BLaER1 treated with 17β-estradiol and CSF1 and Interleukin-3, amounts not matched to agents 10 nM and 100 nM (cell line): ENCODE measurements around the gene PCDHGC5.

Experiments
- H3K27ac ChIP-seq, 11 experiments: shearing (Covaris generic); formaldehyde crosslinking; 2 replicates each; pipeline ENCODE4 v1.8.1; 2022
- H3K27me3 ChIP-seq, 11 experiments: shearing (Covaris generic); formaldehyde crosslinking; 2 replicates each; pipeline ENCODE4 v1.8.1; 2022
- H3K36me3 ChIP-seq, 11 experiments: shearing (Covaris generic); formaldehyde crosslinking; 2 replicates each; pipeline ENCODE4 v1.8.1; 2022
- H3K4me1 ChIP-seq, 10 experiments: shearing (Covaris generic); formaldehyde crosslinking; 2 replicates each; pipeline ENCODE4 v1.8.1; 2022
- H3K4me2 ChIP-seq, 11 experiments: shearing (Covaris generic); formaldehyde crosslinking; 2 replicates each; pipeline ENCODE4 v1.8.1; 2022
- H3K4me3 ChIP-seq, 10 experiments: shearing (Covaris generic); formaldehyde crosslinking; 2 replicates each; pipeline ENCODE4 v1.8.1; 2022
- H3K9ac ChIP-seq, 11 experiments: shearing (Covaris generic); formaldehyde crosslinking; 2 replicates each; pipeline ENCODE4 v1.8.1; 2022
- H3K9me3 ChIP-seq, 11 experiments: shearing (Covaris generic); formaldehyde crosslinking; replicated peaks in 1 of 11; 2 replicates each; pipeline ENCODE4 v1.8.1; 2022
- H4K20me1 ChIP-seq, 11 experiments: shearing (Covaris generic); formaldehyde crosslinking; 2 replicates each; pipeline ENCODE4 v1.8.1; 2022
- Cebpa-rat ChIP-seq, 11 experiments: shearing (Covaris generic); IDR thresholded peaks; 2 replicates each; pipeline ENCODE4 v1.8.1; 2022

Gene PCDHGC5

DNA sequence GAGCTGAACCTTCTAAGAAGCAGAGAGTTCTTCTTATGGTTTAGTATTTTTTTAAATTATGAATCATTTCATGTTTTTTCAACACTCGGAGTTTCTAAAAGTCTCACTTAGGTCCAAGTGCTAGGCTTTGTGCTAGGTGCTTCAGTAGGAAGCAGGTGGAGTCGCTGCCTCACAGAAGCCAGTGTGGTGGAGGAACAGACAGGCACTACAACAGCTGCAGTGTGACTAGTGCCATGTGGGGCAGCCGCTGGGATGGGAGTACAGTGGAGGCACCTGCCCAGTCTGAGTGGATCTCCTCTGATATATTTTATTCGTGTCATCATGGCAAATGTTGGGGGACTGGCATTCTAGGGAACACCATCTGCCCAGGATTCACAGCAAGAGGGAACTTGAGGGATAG is 15.3 kb downstream of the PCDHGC5 start:
- Histone ChIP-seq H3K4me1 (peaks cover 61 to 81% (median 72%) of the 10 kb centered on the region in 10 experiments), H3K4me3 (no peak overlapping the region), H3K27me3 (no peaks in the 10 kb centered on the region), H3K9ac (peak overlapping the region in 7 of 11 experiments; percentile 19 to 99 (median 97); a peak in 10 of 22 replicates), H3K9me3 (no peaks in the 10 kb centered on the region), H3K27ac (peak overlapping the region in 9 of 11 experiments; percentile 25 to 100 (median 100); a peak in 17 of 22 replicates), H4K20me1 (no peaks in the 10 kb centered on the region), H3K4me2 (peak overlapping the region; percentile 56 to 97 (median 94); a peak in 20 of 22 replicates), H3K36me3 (peaks cover 10 to 77% (median 52%) of the 10 kb centered on the region in 11 experiments; a peak in 19 of 22 replicates)
- TF ChIP-seq Cebpa-rat (IDR thresholded peaks at IDR 0.05): no peak

DNA sequence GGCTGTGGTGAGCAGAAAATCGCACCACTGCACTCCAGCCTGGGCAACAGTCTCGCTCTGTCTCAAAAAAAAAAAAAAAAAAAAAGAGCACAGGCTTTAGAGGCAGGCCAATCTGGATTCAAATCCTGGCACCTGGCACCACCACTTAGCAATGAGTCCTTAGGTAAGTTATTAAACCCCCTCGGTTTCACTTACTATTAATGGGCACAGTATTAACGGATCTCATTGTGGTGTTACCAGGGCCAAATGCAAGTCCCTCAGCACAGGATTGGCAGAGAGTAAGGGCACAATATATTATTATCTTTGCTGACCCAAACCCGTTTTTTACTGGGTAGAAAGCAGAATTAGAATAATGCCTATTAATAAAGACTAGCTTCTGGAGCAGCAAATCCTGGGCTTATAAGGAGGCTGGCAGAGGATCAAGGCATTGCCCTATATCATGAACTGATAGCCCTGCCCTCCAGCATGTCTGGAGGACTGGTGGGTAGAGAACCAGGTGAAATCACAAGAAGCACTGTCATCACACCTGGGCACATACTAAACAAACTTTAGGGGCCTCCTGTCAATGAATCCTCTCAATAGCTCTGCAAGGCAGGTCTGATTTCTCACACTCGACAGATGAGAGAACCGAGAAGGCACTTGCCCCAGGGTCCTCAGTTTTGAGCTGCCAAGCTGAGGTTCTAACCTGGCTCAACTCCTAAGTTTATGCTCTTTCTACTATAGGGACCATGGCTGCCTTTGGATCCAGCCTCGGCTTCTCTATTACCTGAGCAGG is 17.7 kb downstream of the PCDHGC5 start:
- peak overlapping the region; percentile 65 to 99 (median 95); a peak in 21 of 22 replicates for H3K9ac ChIP-seq
- peak overlapping the region; percentile 58 to 100 (median 99); a peak in 21 of 22 replicates for H3K27ac ChIP-seq
- peak overlapping the region in 8 of 10 experiments; percentile 49 to 69 (median 56); a peak in 12 of 20 replicates for H3K4me3 ChIP-seq
- no peaks in the 10 kb centered on the region for H3K9me3 ChIP-seq
- H3K36me3 ChIP-seq: peaks cover 18 to 75% (median 53%) of the 10 kb centered on the region in 11 experiments; a peak in 20 of 22 replicates
- peaks cover 84 to 99% (median 93%) of the 10 kb centered on the region in 10 experiments for H3K4me1 ChIP-seq
- no peaks in the 10 kb centered on the region for H4K20me1 ChIP-seq
- TF ChIP-seq Cebpa-rat (IDR thresholded peaks at IDR 0.05): no peak
- peak overlapping the region; percentile 88 to 97 (median 94) for H3K4me2 ChIP-seq
- H3K27me3 ChIP-seq: no peaks in the 10 kb centered on the region

DNA sequence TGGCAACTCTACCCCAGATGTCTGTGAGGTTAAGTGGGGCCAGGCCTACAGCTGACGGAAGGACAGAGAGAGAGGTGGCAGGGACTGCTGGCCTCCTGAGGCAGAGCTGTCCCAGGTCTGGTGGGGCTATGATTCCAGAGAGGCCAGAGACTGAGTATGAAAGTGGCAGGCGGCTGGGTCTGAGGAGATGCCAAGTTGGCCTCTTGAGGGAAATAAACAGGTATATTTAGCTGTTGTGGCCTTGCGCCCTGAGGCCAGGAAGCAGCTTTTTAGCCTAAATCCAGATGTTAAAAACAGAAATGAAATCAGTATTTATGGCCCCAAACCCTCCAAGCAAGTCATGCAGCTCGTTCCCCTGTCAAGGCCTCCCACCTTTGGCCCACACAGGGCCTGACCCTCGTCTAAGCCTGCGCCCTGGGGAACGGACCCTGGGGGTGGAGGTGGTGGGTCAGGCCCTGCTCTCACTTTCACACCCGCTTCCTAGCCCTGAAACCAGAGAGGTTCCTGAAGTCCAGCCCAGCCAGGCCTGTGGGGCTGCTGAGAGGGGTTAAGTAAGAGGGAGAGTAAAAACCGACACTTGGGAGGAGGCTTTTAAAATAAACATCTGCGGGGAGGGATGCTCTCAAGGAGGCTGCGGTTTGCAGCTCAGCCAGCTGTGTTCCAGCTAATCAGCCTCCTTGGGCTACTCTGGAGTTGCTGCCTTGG is 18.7 kb downstream of the PCDHGC5 start:
- Histone ChIP-seq H3K9me3 (no peaks in the 10 kb centered on the region), H3K4me3 (peak overlapping the region in 9 of 10 experiments; percentile 30 to 69 (median 55); a peak in 17 of 20 replicates), H3K27ac (peak overlapping the region; percentile 58 to 100 (median 99); a peak in 21 of 22 replicates), H3K27me3 (no peaks in the 10 kb centered on the region), H3K36me3 (peaks cover 16 to 75% (median 54%) of the 10 kb centered on the region in 11 experiments; a peak in 20 of 22 replicates), H3K4me1 (peaks cover 93 to 99% (median 95%) of the 10 kb centered on the region in 10 experiments), H3K9ac (peak overlapping the region; percentile 65 to 99 (median 95); a peak in 21 of 22 replicates), H3K4me2 (peak overlapping the region; percentile 88 to 97 (median 94)), H4K20me1 (no peaks in the 10 kb centered on the region)
- peak in 5 of 11 experiments; percentile 14 to 69 (median 64); a peak in 6 of 22 replicates for TF ChIP-seq Cebpa-rat (IDR thresholded peaks at IDR 0.05)

DNA sequence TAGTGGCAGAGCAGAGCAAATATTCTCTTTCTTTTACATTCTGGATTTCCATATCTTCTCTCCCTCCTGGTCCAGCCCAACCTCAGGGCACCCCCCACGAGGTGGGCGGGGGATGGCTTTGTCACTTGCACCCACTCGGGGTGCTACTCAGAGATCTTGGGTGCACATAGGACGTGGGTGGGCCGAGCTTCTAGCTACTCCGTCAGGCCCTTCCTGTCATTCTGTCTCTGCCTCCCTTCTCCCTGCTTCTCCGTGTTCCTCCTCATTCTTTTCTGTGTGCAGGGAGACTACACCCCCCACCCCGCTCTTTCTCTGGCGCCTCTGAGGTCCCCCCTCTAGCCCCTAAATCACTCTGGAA is 19.5 kb downstream of the PCDHGC5 start:
- Histone ChIP-seq H3K4me3 (peak overlapping the region; percentile 16 to 69 (median 54); a peak in 19 of 20 replicates), H3K4me2 (peak overlapping the region; percentile 88 to 97 (median 94)), H3K27ac (peak overlapping the region; percentile 58 to 100 (median 99); a peak in 21 of 22 replicates), H3K9ac (peak overlapping the region; percentile 65 to 99 (median 95); a peak in 21 of 22 replicates), H4K20me1 (no peaks in the 10 kb centered on the region), H3K36me3 (peaks cover 10 to 68% (median 46%) of the 10 kb centered on the region in 11 experiments; a peak in 20 of 22 replicates), H3K4me1 (peaks cover 94 to 99% (median 95%) of the 10 kb centered on the region in 10 experiments), H3K27me3 (no peaks in the 10 kb centered on the region), H3K9me3 (no peaks in the 10 kb centered on the region)
- TF ChIP-seq Cebpa-rat (IDR thresholded peaks at IDR 0.05): no peak

DNA sequence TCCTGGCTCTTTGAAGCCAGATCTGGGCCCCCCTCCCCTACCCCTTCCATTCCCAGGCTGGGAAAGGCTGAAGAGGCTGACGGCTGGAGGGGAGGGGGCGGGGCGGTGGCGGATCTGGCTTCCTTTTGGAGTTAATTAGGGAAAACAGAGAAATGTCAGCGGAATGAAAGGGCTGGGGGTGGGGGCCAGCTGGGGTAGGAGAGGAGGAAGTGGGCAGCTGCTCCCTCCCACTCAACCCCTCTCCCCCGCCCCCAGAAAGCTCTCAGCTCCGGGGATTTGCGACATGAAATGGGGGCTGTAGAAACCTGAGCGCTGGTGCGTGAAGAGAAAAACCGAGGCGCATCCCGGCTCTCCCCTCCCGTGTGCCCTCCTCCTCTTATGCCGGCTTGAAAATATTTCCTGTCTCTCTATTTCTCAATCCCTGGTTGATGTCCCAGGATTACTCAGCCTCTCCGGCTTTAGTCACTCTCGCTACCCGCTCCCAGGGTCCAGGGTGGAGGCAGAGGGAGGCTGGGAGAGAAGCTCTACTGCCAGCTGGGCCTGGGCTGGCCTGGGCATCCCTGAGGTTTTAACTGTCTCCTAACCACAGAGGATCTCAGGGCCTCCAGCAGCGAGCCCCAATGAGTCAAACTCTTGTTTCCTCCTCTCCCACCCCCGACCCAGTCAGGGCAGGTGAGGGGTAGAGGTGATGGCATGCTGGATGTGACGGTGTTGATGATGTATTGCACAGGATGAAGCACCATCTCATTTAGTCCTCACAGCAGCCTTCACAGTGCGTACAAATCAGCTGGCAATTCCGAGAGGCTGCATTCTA is 20.1 kb downstream of the PCDHGC5 start:
- Histone ChIP-seq H3K36me3 (peaks cover 10 to 62% (median 42%) of the 10 kb centered on the region in 11 experiments; a peak in 20 of 22 replicates), H3K9ac (peak overlapping the region; percentile 65 to 99 (median 95)), H3K27me3 (no peaks in the 10 kb centered on the region), H3K4me1 (peaks cover 92 to 98% (median 95%) of the 10 kb centered on the region in 10 experiments), H3K4me3 (peak overlapping the region; percentile 16 to 69 (median 54); a peak in 19 of 20 replicates), H3K4me2 (peak overlapping the region; percentile 93 to 98 (median 96)), H3K9me3 (no peaks in the 10 kb centered on the region), H3K27ac (peak overlapping the region; percentile 58 to 100 (median 99); a peak in 21 of 22 replicates), H4K20me1 (no peaks in the 10 kb centered on the region)
- peak in 10 of 11 experiments; percentile 20 to 97 (median 94); a peak in 17 of 22 replicates for TF ChIP-seq Cebpa-rat (IDR thresholded peaks at IDR 0.05)

DNA sequence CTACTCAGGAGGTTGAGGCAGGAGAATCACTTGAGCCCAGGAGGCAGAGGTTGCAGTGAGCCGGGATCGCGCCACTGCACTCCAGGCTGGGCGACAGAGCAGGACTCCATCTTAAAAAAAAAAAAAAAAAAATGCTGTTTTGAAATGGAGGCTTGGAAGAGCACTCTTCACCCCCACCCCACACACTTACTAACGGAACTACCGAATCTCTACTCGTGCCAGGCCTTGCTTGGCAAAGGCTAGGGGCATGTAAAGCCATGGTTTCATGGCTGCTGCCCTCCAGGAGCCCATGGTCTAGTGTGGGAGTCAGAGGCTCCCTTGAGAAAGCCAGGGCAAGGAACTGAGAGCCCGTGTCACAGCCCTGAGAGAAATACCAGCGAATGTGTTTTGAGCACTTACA is 21.3 kb downstream of the PCDHGC5 start:
- H3K4me2 ChIP-seq: peak overlapping the region; percentile 86 to 98 (median 95)

DNA sequence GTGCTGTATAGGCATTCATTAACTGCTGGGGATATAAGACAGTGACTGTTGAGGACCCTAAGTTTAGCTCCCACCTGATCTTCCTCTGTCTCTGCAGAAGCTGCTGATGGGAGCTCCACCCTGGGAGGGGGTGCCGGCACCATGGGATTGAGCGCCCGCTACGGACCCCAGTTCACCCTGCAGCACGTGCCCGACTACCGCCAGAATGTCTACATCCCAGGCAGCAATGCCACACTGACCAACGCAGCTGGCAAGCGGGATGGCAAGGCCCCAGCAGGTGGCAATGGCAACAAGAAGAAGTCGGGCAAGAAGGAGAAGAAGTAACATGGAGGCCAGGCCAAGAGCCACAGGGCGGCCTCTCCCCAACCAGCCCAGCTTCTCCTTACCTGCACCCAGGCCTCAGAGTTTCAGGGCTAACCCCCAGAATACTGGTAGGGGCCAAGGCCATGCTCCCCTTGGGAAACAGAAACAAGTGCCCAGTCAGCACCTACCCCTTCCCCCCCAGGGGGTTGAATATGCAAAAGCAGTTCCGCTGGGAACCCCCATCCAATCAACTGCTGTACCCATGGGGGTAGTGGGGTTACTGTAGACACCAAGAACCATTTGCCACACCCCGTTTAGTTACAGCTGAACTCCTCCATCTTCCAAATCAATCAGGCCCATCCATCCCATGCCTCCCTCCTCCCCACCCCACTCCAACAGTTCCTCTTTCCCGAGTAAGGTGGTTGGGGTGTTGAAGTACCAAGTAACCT is 22.1 kb downstream of the PCDHGC5 start:
- peak overlapping the region in 7 of 10 experiments; percentile 5 to 69 (median 40); a peak in 8 of 20 replicates for H3K4me3 ChIP-seq
- peaks cover 92 to 98% (median 95%) of the 10 kb centered on the region in 10 experiments for H3K4me1 ChIP-seq
- H3K9ac ChIP-seq: peak overlapping the region in 10 of 11 experiments; percentile 74 to 99 (median 95); a peak in 17 of 22 replicates
- H3K9me3 ChIP-seq: no peaks in the 10 kb centered on the region
- H3K36me3 ChIP-seq: peaks cover 6 to 58% (median 37%) of the 10 kb centered on the region in 11 experiments; a peak in 21 of 22 replicates
- no peaks in the 10 kb centered on the region for H4K20me1 ChIP-seq
- no peak for TF ChIP-seq Cebpa-rat (IDR thresholded peaks at IDR 0.05)
- H3K4me2 ChIP-seq: peak overlapping the region; percentile 86 to 98 (median 95)
- no peaks in the 10 kb centered on the region for H3K27me3 ChIP-seq
- H3K27ac ChIP-seq: peak overlapping the region in 10 of 11 experiments; percentile 85 to 100 (median 100); a peak in 20 of 22 replicates

More for the DNA sequence above, 21.3 kb downstream of the PCDHGC5 start:
- peaks cover 92 to 98% (median 95%) of the 10 kb centered on the region in 10 experiments for H3K4me1 ChIP-seq
- H3K9me3 ChIP-seq: no peaks in the 10 kb centered on the region
- H3K27ac ChIP-seq: peak overlapping the region in 10 of 11 experiments; percentile 85 to 100 (median 100); a peak in 21 of 22 replicates
- H3K27me3 ChIP-seq: no peaks in the 10 kb centered on the region
- no peaks in the 10 kb centered on the region for H4K20me1 ChIP-seq
- H3K36me3 ChIP-seq: peaks cover 10 to 58% (median 38%) of the 10 kb centered on the region in 11 experiments; a peak in 20 of 22 replicates
- peak overlapping the region in 10 of 11 experiments; percentile 74 to 99 (median 95); a peak in 20 of 22 replicates for H3K9ac ChIP-seq
- TF ChIP-seq Cebpa-rat (IDR thresholded peaks at IDR 0.05): no peak
- H3K4me3 ChIP-seq: peak overlapping the region in 7 of 10 experiments; percentile 38 to 69 (median 41); a peak in 11 of 20 replicates
